Measurements from ENCODE around the gene SOD1. TPM values are rescaled to one million over a fixed set of nuclear protein-coding genes. Genes with fewer than 3 reads are reported as not detected.

SOD1 gene
- total and polyA plus RNA-seq, 10 of the 15 experiments (the other 5 are each of a cell fraction or from before 2014, with no cell fraction given): 171 to 710 (median 313) TPM

DNA sequence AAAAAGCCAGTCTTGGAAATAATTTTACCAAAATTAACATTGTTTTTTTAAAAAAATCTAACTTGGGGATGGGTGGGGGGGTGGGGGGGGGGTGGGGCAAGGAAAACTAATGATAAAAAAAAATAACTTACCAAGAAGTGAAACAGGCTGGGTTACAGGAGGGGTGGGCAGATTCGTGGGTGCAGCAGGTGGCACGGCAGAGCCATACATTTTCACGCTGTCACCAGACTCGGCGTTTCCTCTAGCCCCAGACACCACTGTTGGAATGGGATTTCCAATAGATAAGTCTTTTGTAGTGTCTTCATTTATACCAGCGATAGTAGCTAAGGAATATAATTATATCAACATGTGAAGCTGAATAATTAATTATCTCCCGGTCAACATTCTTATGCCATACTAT, 25.4 kb downstream of the SOD1 start:
- intact Hi-C loops (cut with micrococcal nuclease; ENCODE audit: unreplicated experiment): no loop called here
- SMC1A ChIA-PET (ENCODE audit: uncharacterized antibody, unreplicated experiment): no interaction called here
- Histone ChIP-seq H3K27me3 (replicated peaks in 1 of 2; ENCODE audit: control insufficient read depth in 2 of 2, insufficient read depth in 2 of 2, low read length in 1 of 2) (no peaks in the 10 kb centered on the region), H3K9me3 (replicated peaks; ENCODE audit: control insufficient read depth, insufficient read depth, low read length) (no peaks in the 10 kb centered on the region), H3K4me1 (ENCODE audit: control insufficient read depth, insufficient read depth, low read length) (no peaks in the 10 kb centered on the region), H2AFZ (ENCODE audit: control insufficient read depth, low read depth, low read length) (no peak overlapping the region), H3K79me2 (ENCODE audit: control insufficient read depth, insufficient read depth, low read length) (no peaks in the 10 kb centered on the region), H3K9ac (ENCODE audit: control insufficient read depth, insufficient read depth, low read length) (no peak overlapping the region), H3K4me2 (ENCODE audit: control insufficient read depth, insufficient read depth) (no peak overlapping the region), H3K4me3 (no peak overlapping the region), H4K20me1 (ENCODE audit: control insufficient read depth, insufficient read depth) (no peaks in the 10 kb centered on the region), H3K27ac (ENCODE audit: control insufficient read depth, insufficient read depth) (no peak overlapping the region), H3K36me3 (ENCODE audit: control insufficient read depth in 2 of 2, insufficient read depth in 2 of 2, low read length in 1 of 2) (peaks cover 2 to 31% of the 10 kb centered on the region in 2 experiments)
- FAIRE-seq (no peak), ATAC-seq (no peak), DNase-seq (ENCODE audit: low read depth, low spot score) (no peak)
- in situ Hi-C loops (cut with MboI): no loop called here
- POLR2A ChIA-PET: no interaction called here
- 87% methylated on average over 7 of the region's 7 CpGs for whole genome bisulfite sequencing (ENCODE audit: insufficient coverage, insufficient replicate concordance, low lambda C conversion rate, missing lambda C conversion rate)
- RAD21 ChIA-PET (ENCODE audit: unreplicated experiment): no interaction called here
- no TSS peak for BruUV-seq (replicated peaks)
- CTCF ChIA-PET: interaction anchor here (1.0 kb wide), 1 partner anchor 61 kb away, joined by 3 read pairs; no protein-coding TSS in a partner anchor
- TF ChIP-seq, protein P1, sequence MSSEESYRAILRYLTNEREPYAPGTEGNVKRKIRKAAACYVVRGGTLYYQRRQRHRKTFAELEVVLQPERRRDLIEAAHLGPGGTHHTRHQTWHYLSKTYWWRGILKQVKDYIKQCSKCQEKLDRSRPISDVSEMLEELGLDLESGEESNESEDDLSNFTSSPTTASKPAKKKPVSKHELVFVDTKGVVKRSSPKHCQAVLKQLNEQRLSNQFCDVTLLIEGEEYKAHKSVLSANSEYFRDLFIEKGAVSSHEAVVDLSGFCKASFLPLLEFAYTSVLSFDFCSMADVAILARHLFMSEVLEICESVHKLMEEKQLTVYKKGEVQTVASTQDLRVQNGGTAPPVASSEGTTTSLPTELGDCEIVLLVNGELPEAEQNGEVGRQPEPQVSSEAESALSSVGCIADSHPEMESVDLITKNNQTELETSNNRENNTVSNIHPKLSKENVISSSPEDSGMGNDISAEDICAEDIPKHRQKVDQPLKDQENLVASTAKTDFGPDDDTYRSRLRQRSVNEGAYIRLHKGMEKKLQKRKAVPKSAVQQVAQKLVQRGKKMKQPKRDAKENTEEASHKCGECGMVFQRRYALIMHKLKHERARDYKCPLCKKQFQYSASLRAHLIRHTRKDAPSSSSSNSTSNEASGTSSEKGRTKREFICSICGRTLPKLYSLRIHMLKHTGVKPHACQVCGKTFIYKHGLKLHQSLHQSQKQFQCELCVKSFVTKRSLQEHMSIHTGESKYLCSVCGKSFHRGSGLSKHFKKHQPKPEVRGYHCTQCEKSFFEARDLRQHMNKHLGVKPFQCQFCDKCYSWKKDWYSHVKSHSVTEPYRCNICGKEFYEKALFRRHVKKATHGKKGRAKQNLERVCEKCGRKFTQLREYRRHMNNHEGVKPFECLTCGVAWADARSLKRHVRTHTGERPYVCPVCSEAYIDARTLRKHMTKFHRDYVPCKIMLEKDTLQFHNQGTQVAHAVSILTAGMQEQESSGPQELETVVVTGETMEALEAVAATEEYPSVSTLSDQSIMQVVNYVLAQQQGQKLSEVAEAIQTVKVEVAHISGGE (CRISPR knock-in tag; IDR thresholded peaks at IDR 0.05): no peak
- TF ChIP-seq IKZF2 (IDR thresholded peaks at IDR 0.05) (no peak), SREBF1 (IDR thresholded peaks at IDR 0.05; ENCODE audit: low read length) (no peak), MEF2A (IDR thresholded peaks at IDR 0.05; ENCODE audit: insufficient read depth, low read depth, low read length) (no peak), SP1 (IDR thresholded peaks at IDR 0.05; ENCODE audit: low read depth, low read length) (no peak), PAX8 (IDR thresholded peaks at IDR 0.05) (no peak), EZH2 (IDR thresholded peaks at IDR 0.05; ENCODE audit: borderline replicate concordance, control insufficient read depth, low read depth, low read length) (no peak), RAD51 (IDR thresholded peaks at IDR 0.05) (no peak), GATAD2B (conservative IDR thresholded peaks at IDR 0.05; ENCODE audit: low read depth) (no peak), TCF12 (IDR thresholded peaks at IDR 0.05; ENCODE audit: low read depth, low read length) (no peak), YBX1 (IDR thresholded peaks at IDR 0.05) (no peak), STAT3 (IDR thresholded peaks at IDR 0.05; ENCODE audit: low read depth, low read length) (no peak), NFIC (IDR thresholded peaks at IDR 0.05; ENCODE audit: low read depth, low read length) (no peak), EGR1 (IDR thresholded peaks at IDR 0.05; ENCODE audit: borderline replicate concordance in 1 of 2, low read depth in 2 of 2, low read length in 2 of 2) (no peak), POLR2A (IDR thresholded peaks at IDR 0.05; ENCODE audit: low read depth, low read length) (no peak)
- TF ChIP-seq, protein P2, sequence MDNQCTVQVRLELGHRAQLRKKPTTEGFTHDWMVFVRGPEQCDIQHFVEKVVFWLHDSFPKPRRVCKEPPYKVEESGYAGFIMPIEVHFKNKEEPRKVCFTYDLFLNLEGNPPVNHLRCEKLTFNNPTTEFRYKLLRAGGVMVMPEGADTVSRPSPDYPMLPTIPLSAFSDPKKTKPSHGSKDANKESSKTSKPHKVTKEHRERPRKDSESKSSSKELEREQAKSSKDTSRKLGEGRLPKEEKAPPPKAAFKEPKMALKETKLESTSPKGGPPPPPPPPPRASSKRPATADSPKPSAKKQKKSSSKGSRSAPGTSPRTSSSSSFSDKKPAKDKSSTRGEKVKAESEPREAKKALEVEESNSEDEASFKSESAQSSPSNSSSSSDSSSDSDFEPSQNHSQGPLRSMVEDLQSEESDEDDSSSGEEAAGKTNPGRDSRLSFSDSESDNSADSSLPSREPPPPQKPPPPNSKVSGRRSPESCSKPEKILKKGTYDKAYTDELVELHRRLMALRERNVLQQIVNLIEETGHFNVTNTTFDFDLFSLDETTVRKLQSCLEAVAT (IDR thresholded peaks at IDR 0.05): no peak
- TF ChIP-seq, protein P3, sequence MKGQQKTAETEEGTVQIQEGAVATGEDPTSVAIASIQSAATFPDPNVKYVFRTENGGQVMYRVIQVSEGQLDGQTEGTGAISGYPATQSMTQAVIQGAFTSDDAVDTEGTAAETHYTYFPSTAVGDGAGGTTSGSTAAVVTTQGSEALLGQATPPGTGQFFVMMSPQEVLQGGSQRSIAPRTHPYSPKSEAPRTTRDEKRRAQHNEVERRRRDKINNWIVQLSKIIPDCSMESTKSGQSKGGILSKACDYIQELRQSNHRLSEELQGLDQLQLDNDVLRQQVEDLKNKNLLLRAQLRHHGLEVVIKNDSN (IDR thresholded peaks at IDR 0.05; ENCODE audit: borderline replicate concordance, extremely low read length, insufficient read depth, low read depth, low read length): no peak
- TF ChIP-seq, protein P4, sequence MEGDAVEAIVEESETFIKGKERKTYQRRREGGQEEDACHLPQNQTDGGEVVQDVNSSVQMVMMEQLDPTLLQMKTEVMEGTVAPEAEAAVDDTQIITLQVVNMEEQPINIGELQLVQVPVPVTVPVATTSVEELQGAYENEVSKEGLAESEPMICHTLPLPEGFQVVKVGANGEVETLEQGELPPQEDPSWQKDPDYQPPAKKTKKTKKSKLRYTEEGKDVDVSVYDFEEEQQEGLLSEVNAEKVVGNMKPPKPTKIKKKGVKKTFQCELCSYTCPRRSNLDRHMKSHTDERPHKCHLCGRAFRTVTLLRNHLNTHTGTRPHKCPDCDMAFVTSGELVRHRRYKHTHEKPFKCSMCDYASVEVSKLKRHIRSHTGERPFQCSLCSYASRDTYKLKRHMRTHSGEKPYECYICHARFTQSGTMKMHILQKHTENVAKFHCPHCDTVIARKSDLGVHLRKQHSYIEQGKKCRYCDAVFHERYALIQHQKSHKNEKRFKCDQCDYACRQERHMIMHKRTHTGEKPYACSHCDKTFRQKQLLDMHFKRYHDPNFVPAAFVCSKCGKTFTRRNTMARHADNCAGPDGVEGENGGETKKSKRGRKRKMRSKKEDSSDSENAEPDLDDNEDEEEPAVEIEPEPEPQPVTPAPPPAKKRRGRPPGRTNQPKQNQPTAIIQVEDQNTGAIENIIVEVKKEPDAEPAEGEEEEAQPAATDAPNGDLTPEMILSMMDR (IDR thresholded peaks at IDR 0.05 in 2 of 3, conservative IDR thresholded peaks at IDR 0.05 in 1 of 3; ENCODE audit: control insufficient read depth in 2 of 3, extremely low read depth in 1 of 3, insufficient read depth in 1 of 3, low read depth in 3 of 3, low read length in 3 of 3): no peak

Data from GM12878 (cell line).